Activated CD4-positive, CD25-positive, alpha-beta regulatory T cell (primary cell): Measurements from ENCODE around the gene DNAH10.
"Not testable (repeated sequence)": the region's sequence is repeated elsewhere in the genome, so short reads cannot be mapped to it uniquely, and the experiment has no call there.

Experiments used
- DNase-seq, 4 experiments: peaks; one replicate each; lab custom pipeline; 2025; lab: John Stamatoyannopoulos, UW

DNAH10 gene

DNA sequence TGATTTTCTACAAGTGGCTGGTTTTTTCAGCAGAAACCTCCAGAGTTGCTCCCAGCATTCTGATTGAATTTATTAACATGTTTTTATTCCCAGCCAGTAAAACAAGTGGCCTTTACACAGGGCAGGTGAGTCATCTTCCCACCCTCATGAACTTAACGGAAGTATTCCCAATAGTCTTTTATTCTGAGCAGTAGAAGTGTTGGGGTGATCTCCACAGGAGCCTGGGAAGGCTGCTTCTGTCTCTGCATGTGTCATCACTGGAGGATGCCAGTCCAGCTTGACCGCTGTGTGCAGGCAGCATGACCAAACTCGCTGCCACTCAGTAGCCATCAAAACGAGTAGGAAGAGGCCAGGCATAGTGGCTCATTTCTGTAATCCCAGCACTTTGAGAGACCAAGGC, 13.4 kb upstream of the DNAH10 start:
- DNase-seq, result no peak

- no peak for DNase-seq
Observed at GRCh38 chr12:123749355-123749754, 12.7 kb upstream of the DNAH10 start.

DNA sequence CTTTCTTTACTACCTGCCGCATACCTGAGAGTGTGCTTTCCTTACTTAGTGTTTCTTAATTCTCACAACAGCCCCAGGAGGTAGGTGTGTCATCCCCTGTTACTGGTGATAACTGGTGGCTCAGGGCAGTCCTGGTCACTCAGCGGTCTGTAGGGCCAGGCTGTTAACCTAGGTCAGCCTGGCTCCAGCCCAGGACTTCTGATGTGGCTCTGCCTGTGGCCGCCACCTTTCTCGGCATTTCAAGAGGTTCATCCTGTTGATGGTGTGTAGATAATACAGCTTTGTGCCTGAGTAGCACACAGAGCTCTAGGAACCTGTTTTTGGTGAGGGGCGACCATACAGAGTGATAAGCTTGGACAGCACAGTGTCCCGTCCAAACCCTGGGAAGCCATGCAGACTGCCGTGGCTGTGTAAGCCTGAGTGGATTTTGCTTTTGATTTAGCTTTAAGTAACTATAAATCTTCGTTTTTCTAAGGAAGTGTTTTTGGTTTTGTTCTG, 11.9 kb upstream of the DNAH10 start:
- no peak for DNase-seq

- no peak for DNase-seq
Observed at GRCh38 chr12:123752046-123752445, 10.1 kb upstream of the DNAH10 start.

- no peak for DNase-seq
Observed at GRCh38 chr12:123754041-123754772, 7.9 kb upstream of the DNAH10 start.

DNA sequence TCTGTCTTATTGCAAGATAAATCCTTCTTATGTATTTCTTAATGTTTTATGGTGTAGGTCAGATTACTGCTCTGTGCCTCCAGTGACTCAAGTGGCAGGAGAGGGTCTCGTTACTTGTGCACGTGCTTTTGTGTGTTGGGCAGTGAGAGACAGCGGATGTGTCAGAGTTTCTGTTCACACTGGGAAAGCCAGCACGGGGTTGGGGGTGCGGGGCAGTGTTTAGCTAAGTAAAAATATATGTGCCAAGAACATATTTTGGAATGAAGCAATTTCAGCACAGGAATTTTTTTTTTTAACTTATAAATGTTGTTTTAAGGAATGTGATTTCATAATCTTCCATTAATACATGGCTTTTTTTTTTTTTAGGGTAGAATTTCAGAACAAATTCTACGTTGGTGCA, 4.5 kb upstream of the DNAH10 start:
- no peak for DNase-seq

GRCh38 chr12:123760267-123760938, 1.7 kb upstream of the DNAH10 start:
- no peak for DNase-seq

DNA sequence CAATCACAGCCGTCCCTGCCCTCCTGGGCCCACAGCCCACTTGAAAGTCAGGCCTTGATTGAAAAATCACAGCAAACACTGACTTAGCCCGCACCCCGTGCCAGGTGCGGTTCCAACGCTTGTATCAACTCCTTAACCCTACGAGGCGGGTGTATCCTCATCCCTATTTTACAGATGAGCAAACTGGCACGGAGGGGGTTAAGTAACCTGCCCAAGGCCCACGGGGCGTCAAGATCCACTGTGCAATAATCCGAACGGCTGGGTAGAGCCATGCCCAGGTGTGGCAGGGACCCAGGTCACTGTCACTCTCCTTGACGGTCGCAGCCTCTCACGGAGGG, 583 bp downstream of the DNAH10 start:
- no peak for DNase-seq

DNA sequence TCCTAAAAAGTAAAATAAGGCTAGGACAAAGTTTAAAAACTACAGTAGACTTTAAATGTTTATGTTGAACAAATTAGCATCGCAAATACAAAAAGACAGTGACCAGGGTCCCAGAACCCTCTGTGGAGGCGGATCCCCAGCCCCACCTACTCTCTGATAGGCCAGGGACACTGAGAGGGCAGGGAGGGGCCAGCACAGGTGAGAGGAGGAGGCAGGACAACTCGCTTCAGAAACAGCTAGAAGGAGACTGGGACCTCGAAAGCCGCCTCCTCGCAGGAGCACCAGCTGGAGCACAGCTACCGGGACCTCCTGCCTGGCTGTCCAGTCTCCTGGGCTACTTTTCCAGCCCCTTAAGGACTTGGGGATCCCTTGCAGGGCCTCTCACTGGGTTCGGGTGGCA, 992 bp downstream of the DNAH10 start:
- DNase-seq, result no peak

DNA sequence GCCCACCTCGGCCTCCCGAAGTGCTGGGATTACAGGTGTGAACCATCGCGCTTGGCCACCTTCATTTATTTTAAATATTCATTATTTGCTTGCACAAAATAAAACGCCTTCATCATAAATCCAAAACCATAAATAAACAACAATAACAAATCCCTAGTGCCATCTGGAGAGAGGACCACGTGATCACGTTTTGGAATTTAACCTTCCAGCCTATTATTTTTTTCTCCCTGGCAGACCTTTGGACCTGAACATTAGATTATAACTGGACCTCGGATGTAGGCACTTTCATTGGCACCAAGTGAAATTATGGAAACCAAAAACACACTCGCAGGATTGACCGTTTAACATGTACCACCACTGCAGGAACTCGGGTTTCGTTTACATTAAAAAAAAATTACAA, 2.0 kb downstream of the DNAH10 start:
- DNase-seq, result no peak

DNA sequence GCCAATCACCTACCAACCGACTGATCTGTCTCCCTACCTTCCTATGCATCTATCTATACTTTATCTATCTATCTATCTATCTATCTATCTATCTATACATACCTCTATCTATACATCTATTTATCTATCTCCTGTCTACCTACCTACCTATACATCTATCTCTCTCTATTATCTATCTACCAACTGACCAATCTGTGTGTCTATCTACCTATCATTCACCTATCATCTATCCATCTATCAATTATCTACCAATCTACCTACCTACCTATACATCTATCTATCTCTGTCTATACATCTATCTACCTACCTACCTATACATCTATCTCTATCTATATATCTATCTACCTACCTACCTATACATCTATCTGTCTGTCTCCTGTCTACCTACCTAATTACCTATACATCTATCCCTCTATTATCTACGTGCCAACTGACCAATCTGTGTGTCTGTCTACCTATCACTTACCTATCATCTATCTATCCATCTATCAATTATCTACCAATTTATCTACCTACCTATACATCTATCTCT, 3.5 kb downstream of the DNAH10 start:
- no peak for DNase-seq

GRCh38 chr12:123767613-123768012, 5.5 kb downstream of the DNAH10 start:
- no peak for DNase-seq

DNA sequence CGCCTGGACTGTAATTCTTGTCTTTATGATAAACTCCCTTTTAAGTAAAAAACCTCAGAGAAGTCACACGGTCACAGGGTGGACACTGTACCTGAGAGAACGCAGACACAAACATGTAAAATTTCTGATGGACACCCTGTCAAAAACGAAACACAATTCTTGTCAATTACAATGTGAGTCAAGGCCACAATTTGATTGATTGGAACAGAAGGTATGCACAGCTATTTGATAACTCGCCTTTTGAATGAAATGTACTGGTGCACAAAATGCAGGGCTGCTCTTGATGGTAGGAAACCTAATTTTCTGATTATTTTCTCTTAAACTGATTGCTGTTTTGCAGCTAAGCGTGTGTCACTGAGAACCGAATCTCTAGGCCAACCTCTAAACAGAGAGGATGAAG, 9.2 kb downstream of the DNAH10 start:
- no peak for DNase-seq

GRCh38 chr12:123772074-123772473, 10.0 kb downstream of the DNAH10 start:
- DNase-seq, result no peak

GRCh38 chr12:123773375-123773774, 11.3 kb downstream of the DNAH10 start:
- DNase-seq, result no peak

GRCh38 chr12:123779551-123779950, 17.4 kb downstream of the DNAH10 start:
- no peak for DNase-seq

DNA sequence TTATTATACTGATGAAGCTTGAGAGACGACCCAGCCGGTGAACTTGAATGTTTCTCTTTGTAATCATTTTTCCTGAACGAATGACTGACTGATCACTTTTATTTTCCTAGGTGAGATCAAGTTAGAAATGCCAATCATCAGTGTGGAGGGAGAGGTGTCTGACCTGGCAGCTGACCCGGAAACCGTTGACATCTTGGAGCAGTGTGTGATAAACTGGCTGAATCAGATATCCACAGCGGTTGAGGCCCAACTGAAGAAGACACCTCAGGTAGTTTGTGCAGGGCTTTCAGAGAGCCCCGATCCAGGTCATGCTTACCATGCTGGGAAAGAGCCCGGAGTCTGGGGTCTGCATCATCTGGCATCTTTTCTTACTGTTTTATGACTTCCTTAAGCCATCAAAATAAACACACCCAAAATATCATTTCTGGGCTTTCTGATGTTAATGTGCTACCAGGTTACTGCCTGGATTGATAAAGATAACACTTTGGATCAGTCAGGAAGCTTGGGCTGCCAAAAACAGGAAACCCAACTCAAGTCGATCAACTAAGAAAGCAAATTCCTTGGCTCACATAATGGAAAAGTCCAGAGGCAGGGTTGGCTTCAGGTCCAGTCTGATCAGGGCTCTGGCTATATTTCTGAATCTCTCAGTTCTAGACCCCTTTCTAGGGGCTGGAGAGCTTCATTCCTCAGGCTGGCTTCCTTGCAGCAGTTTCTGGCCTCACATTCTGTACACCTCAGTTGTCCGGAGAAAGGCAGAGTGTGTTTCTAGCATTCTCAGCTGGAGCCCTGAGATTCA, 21.1 kb downstream of the DNAH10 start:
- no peak for DNase-seq

GRCh38 chr12:123787466-123787865, 25.4 kb downstream of the DNAH10 start:
- no peak for DNase-seq

DNA sequence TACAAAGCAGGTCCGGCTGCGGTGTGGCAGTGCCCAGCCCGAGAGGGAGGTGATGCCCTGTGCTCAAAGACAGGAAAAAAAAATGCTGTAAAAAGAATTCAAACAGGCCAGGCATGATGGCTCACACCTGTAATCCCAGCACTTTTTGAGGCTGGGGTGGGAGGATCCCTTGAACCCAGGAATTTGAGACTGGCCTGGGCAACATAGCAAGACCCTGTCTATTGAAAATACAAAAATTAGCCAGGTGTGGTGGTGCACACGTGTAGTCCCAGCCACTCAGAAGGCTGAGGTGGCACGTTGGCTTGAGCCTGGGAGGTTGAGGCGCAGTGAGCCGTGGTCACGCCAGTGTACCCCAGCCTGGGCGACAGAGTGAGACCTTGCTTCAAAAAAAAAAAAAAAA, 26.4 kb downstream of the DNAH10 start:
- DNase-seq, result no peak

DNA sequence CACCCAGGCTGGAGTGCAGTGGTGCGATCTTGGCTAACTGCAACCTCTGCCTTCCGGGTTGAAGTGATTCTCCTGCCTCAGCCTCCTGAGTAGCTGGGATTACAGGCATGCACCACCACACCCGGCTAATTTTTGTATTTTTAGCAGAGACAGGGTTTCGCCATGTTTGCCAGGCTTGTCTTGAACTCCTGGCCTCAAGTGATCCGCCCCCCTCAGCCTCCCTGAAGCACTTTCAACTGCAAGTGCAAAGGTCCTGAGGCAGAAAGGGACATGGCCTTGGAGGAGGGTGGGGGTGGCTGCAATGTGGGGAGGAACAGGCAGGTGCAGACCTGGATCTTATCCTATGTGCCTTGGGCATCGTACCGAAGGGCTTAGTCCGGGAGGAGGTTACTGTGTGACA, 27.3 kb downstream of the DNAH10 start:
- DNase-seq, result not testable (repeated sequence)

DNA sequence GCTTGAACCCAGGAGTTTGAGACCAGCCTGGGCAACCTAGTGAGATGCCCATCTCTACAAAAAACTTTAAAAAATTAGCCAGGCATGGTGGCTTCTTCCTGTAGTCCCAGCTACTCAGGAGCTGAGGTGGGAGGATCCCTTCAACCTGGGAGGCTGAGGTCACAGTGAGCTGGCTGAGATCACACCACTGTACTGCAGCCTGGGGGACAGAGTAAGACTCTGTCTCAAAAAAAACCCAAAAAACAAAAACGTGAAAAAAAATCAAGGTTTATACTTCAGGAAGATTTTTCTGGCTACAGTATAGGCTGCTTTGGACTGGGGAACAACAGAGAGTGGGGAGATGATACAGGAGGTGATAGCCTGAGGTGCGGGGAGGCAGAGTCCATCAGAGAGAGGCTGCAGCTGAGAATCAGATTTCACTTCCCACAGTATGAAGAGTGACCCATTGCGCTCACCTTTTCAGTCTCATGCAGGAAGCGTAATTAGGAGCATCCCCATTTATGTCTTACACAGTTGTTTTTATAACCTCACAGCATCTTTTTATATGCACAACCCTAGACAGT, 28.9 kb downstream of the DNAH10 start:
- DNase-seq, result no peak

- DNase-seq, result no peak
Observed at GRCh38 chr12:123794027-123794426, 31.9 kb downstream of the DNAH10 start.
